Stimulated activated CD4-positive, alpha-beta T cell treated with anti-CD3 and anti-CD28 coated beads, Interleukin-1b, Interleukin-23, amount 100 ng/mL, for 24 hours (primary cell): Measurements from ENCODE around the gene PIRT.

Experiments
- DNase-seq, 4 experiments: peaks; one replicate each; pipeline ENCODE4 v3.0.0-alpha.2; 2020; ENCODE audit warnings: low read depth in 4 of 4, low spot score in 1 of 4

The PIRT gene

GRCh38 chr17:10821770-10822169 is 16.1 kb downstream of the PIRT start:
- DNase-seq, result no peak

- DNase-seq, result no peak
Measured at GRCh38 chr17:10821054-10821453, 16.8 kb downstream of the PIRT start.

GRCh38 chr17:10815319-10815718 is 22.6 kb downstream of the PIRT start:
- no peak for DNase-seq

- DNase-seq, result no peak
Measured at GRCh38 chr17:10814075-10814474, 23.8 kb downstream of the PIRT start.

GRCh38 chr17:10812674-10813073 is 25.2 kb downstream of the PIRT start:
- DNase-seq, result no peak

- DNase-seq, result no peak
Measured at GRCh38 chr17:10809605-10810004, 28.3 kb downstream of the PIRT start.

- DNase-seq, result no peak
Measured at GRCh38 chr17:10807704-10808128, 30.2 kb downstream of the PIRT start.

GRCh38 chr17:10806545-10807262 is 31.2 kb downstream of the PIRT start:
- DNase-seq, result no peak

- DNase-seq, result no peak
Measured at GRCh38 chr17:10805911-10806310, 32.0 kb downstream of the PIRT start.

GRCh38 chr17:10804546-10804945 is 33.3 kb downstream of the PIRT start:
- no peak for DNase-seq

GRCh38 chr17:10803830-10804475 is 33.9 kb downstream of the PIRT start, which contains the start of gene TMEM238L:
Gene TMEM238L (minus strand): TSS chr17:10804099. CDS start chr17:10803963, 136 bp downstream.
- DNase-seq, result no peak

GRCh38 chr17:10803350-10803749 is 34.5 kb downstream of the PIRT start:
- no peak for DNase-seq

GRCh38 chr17:10802496-10803284 is 35.2 kb downstream of the PIRT start:
- no peak for DNase-seq

GRCh38 chr17:10799407-10799806 is 38.5 kb downstream of the PIRT start:
- DNase-seq, result no peak

GRCh38 chr17:10798910-10799309 is 39.0 kb downstream of the PIRT start:
- DNase-seq, result no peak

GRCh38 chr17:10798332-10798749 is 39.5 kb downstream of the PIRT start:
- DNase-seq, result no peak

- DNase-seq, result no peak
Measured at GRCh38 chr17:10797476-10798328, 40.2 kb downstream of the PIRT start.

- no peak for DNase-seq
Measured at GRCh38 chr17:10793816-10794215, 44.1 kb downstream of the PIRT start.

GRCh38 chr17:10793256-10793655 is 44.6 kb downstream of the PIRT start:
- DNase-seq, result no peak

GRCh38 chr17:10792151-10792550 is 45.7 kb downstream of the PIRT start:
- no peak for DNase-seq
